A172 (cell line): Measurements from ENCODE around the gene DOCK2. TPM values are rescaled to one million over a fixed set of nuclear protein-coding genes. Genes with fewer than 3 reads are reported as not detected.
A peak's percentile ranks its signal among the peaks of the same experiment; 100 is the strongest.
"Not testable (repeated sequence)": the region's sequence is repeated elsewhere in the genome, so short reads cannot be mapped to it uniquely, and the experiment has no call there.

Source experiments
- DNase-seq: peaks from one replicate; pipeline ENCODE4 v3.0.0-alpha.2; 2015; ENCODE audit warnings: low spot score
- total RNA-seq: library from RNA; depleted of rRNA; stranded (reverse); fragments of >200 nt; shearing (Covaris generic); gene quantifications from 2 replicates; pipeline ENCODE4 v1.2.3, GENCODE V29; 2014

DOCK2 gene
- total RNA-seq, 1 experiment from 2014 or later, result 63.1 TPM

- no peak for DNase-seq
Measured at GRCh38 chr5:169719360-169720314, 82.6 kb downstream of the DOCK2 start.

GRCh38 chr5:169721771-169722170, 84.7 kb downstream of the DOCK2 start:
- DNase-seq, result no peak

GRCh38 chr5:169723103-169723831, 86.2 kb downstream of the DOCK2 start:
- no peak for DNase-seq

DNA sequence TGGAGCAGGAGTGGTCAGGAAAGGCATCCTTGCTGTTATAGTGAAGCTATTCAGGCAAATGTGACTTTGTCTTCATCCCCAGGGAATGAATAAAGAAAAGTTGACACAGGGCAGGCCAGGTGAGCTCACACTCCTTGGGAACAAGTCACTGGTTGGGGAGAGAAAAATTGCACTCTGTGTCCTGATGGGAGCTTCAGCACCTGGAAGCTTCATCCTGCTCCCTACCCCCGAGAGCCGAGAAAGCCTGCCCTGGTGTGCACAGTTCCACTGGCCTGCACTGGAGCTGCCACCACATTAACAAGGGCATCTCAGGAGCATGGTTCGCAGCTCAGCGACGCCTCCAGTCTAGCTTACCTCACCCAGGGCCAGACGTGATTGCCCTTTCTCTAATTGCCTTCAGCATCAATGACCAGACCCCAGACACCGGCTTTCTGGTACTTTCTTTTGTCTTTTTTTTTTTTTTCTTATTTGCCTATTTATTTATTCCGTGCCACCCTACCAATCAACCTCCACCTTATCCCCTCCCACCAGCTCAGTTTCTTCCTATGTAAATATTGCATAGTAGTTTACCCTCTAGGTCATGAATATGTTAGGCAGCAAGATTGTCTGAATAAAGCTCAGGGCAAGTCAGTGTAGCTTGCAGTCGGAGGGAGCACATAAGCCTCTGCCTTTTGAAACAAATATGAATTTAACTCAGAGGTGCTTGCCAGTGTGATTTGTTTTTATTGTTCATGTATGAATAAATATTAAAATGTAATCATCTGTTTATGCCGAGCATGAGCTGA, 87.4 kb downstream of the DOCK2 start:
- DNase-seq, result no peak

- not testable (repeated sequence) for DNase-seq
Measured at GRCh38 chr5:169725665-169726064, 88.6 kb downstream of the DOCK2 start.

GRCh38 chr5:169728418-169728817, 91.3 kb downstream of the DOCK2 start:
- no peak for DNase-seq

DNA sequence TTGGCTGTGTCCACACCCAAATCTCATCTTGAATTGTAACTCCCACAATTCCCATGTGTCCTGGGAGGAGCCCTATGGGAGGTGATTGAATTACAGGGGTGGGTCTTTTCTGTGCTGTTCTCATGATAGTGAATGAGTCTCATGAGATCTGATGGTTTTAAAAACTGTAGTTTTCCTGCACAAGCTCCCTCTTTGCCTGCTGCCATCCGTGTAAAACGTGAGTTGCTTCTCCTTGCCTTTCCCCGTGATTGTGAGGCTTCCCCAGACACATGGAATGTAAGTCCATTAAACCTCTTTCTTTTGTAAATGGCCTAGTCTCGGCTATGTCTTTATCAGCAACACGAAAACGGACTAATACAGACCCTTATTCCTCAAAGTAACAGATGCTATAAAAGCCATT, 94.1 kb downstream of the DOCK2 start:
- no peak for DNase-seq

DNA sequence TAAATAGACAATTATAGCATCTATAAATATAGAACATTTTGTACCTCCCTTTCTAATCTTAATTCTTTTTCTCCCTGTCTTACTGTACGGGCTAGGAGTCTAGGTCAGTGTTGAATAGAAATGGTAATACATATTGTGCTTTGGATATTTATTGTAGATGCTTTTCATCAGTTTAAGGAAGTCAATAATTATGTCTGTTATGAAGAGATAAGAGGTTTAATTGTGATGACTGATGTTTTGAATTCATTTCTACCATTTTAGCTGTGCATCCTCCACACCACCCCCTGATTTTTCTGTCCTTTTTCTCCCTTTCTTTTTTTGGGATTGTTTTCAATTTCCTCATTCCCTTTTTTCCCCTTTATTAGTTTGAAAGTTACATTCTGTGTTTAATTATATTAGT, 95.8 kb downstream of the DOCK2 start:
- no peak for DNase-seq

GRCh38 chr5:169735913-169736312, 98.8 kb downstream of the DOCK2 start:
- DNase-seq, result no peak

DNA sequence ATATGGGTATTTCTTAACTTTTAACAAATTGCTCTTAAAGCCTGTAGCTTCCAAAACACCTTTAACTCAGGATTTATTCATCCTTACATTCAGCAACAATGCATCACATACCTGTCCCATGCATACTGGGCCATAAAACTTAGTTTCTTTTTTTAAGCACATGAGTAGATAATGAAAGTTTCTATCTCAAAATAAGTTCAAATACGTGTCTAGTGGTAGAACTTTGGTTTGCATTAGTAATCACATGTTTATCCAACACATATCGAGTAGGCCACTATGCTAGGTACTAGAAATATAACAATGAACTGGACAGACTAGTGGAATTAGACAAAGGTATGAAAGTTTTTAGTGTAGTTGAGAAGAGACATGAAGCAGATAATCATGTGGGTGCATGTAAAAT, 99.6 kb downstream of the DOCK2 start:
- no peak for DNase-seq

DNA sequence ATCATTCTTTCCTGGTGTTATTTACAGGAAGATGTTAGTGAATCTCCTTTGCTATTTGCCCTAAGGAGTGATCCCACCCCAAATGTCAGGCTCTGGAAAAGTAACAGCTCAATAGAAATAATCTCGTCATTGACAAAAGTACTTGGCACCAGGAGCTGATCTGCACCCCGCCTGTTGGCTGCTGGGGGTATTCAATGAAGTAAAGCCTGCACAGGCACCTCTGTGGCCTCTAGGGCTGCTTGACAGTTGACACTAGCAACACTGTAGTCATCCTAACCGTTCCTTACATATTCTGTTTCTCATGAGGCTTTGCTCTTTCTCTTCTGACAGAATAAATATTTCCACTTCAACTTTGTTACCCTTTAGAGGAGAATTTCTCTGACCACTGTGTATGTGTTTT, 103.4 kb downstream of the DOCK2 start:
- DNase-seq, result no peak

- DNase-seq, result peak; percentile 84
Measured at GRCh38 chr5:169742771-169743296, 105.8 kb downstream of the DOCK2 start.

DNA sequence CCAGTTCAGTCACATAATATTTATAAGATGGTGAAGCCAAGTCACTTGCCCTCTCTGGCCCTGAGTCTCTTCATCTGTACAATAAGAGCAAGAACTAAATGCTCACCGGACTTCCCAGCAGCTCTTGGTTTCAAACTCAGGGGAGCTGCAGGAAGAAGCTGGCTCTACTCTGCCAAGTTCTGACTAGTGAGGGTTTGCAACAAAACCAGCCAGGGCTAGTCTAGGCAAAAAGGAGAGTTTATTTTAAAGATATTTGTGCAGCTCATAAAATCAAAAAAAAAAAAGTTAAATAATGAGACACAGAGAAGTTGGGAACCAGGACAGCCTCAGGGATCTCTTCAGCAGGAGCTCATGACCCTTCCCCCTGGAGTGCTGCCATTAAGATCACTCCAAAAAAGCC, 107.3 kb downstream of the DOCK2 start:
- no peak for DNase-seq

GRCh38 chr5:169745441-169746146, 108.5 kb downstream of the DOCK2 start:
- DNase-seq, result peak; percentile 31

GRCh38 chr5:169746147-169746694, 109.1 kb downstream of the DOCK2 start:
- no peak for DNase-seq

GRCh38 chr5:169748174-169748573, 111.1 kb downstream of the DOCK2 start:
- no peak for DNase-seq

GRCh38 chr5:169749295-169749694, 112.2 kb downstream of the DOCK2 start:
- DNase-seq, result no peak

DNA sequence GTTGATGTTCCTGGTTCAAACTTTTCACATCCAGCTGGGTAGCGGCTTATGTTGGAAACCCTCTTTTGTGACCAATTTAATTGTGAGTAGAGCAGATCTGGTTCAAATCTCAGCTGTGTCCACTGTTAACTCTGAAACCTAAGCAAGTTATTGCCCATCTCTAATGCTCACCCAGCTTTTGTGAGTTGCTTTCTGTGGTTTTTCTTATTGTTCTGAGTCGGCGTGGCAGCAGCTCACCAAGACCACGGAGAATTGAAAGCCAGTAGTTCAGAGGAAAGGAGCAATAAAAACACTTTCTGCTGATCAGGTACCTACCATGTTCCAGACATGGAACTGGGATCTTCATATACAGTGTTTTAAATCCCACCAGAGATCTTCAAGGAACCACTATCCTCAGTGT, 114.4 kb downstream of the DOCK2 start:
- no peak for DNase-seq

- not testable (repeated sequence) for DNase-seq
Measured at GRCh38 chr5:169752566-169752965, 115.5 kb downstream of the DOCK2 start.

DNA sequence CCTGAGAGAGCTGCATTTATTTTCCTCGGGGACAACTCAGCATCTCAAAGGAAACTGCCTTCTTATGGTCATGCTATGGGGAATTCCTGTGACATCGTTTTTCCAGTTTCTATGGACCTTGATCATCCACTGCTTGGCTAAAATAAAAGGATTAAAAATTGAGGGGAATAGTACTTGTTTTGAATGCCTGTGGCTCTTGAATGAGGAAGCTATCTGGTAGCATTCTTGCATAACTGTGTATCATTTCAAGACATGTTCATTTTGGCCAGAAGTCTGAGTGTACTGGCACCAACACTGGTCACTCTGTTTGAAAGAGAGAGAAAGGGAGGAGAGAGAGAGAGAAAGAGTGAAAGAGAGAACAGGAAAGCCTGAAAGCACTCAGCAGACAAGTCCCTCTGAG, 116.7 kb downstream of the DOCK2 start:
- no peak for DNase-seq

GRCh38 chr5:169754737-169755136, 117.7 kb downstream of the DOCK2 start:
- no peak for DNase-seq
